Erythroblast (primary cell): Measurements from ENCODE around the gene ZNF74.
"Not testable (repeated sequence)": the region's sequence is repeated elsewhere in the genome, so short reads cannot be mapped to it uniquely, and the experiment has no call there.

ENCODE experiments used
- DNase-seq, 2 experiments: peaks; one replicate each; lab custom pipeline; 2025; lab: John Stamatoyannopoulos, UW
- GATA1 ChIP-seq: IDR thresholded peaks from 2 replicates; pipeline ENCODE4 v1.6.1; 2011; ENCODE audit warnings: low read depth, mild to moderate bottlenecking, control low read depth, low read length, moderate library complexity
- POLR2A ChIP-seq: IDR thresholded peaks from 2 replicates; pipeline ENCODE4 v1.6.1; 2011; ENCODE audit warnings: mild to moderate bottlenecking, low read length

Gene ZNF74

DNA sequence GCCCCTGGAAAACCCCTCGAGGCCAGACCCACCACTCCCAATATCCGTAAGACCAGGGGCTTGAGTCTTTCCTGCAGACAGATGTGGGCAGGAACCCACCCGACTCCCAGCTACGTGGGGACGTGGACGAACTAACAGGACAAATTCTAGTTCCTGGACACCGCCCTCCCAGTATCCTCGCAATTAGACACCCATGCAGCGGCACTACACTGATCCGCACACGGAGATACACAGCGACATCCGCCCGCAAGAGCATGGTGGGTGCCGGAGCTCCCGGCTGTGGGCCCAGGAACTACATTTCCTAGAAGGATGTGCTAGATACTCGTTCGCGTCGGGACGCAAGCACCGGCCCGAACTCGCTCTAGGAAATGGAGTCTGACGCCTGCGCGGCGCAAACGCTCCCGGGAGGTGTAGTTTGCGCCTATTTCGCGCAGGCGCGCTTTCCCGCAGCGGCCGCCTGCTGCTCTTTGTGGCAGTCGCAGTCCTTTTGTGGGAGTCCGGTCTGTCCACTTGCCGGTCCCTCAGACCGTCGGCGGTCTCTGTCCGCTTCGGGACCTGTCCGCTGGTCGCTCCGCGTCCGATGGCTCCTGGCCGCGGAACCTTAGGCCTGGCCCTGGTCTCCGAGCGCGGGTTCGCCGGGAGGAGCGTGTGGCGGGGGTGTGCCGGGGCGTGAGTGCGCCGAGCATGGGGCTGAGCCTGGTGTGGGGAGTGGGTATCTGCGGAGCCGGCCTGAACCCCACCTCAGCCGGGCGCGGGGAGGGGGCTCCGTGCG is at the start of gene ZNF74:
Gene ZNF74, plus strand, starts transcription at position 447 of the 772 bp plus-strand sequence. CDS start 478 bp downstream, outside the sequence.
- DNase-seq = peak; percentile 84 to 86
- TF ChIP-seq GATA1 (no peak), POLR2A (peak; percentile 76)

DNA sequence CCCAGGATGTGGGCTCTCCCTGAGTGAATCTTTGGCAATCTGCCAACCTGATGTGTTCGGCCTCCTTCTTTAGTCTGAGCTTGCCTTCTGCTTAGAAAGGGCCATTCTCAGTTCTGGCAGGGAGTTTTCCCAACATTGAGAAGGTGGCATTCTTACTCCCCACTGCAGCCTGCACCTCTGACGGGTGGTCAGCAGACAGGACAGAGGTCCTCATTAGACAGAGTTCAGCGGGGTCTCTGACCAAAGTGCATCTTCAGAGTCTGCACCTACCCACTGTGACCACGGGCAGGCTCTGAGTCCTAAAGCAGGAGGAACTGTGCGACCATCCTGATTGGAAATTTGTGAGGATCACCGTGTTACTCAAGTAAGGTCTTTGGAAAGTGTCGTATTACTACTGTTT is 47.4 kb upstream of the ZNF74 start:
- DNase-seq = not testable (repeated sequence)

GRCh38 chr22:20352536-20352935 is 41.4 kb upstream of the ZNF74 start:
- not testable (repeated sequence) for DNase-seq

DNA sequence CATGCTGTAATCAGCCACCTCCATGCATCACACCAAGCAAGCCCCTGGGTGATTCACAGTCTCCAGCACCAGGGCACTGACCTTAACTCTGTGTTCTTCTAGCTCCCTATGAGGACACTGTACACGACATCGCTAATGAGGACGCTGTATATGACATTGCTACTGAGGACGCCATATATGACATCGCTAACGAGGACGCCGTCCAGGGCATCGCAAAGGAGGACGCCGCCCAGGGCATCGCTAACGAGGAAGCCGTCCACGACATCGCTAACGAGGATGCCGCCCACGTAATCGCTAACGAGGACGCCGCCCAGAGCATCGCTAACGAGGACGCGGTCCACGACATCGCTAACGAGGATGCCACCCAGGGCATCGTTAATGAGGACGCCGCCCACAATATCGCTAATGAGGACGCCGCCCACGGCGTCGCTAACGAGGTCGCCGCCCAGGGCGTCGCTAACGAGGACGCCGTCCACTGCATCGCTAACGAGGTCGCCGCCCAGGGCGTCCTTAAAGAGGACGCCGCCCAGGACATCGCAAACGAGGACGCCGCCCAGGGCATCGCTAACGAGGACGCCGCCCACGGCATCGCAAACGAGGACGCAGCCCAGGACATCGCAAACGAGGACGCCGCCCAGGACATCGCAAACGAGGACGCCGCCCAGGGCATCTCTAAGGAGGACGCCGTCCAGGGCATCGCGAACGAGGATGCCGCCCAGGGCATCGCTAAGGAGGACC is 39.5 kb upstream of the ZNF74 start:
- TF ChIP-seq POLR2A (no peak), GATA1 (no peak)
- DNase-seq = no peak

- not testable (repeated sequence) for DNase-seq
Observed at GRCh38 chr22:20355939-20356636, 37.9 kb upstream of the ZNF74 start.

- not testable (repeated sequence) for DNase-seq
Observed at GRCh38 chr22:20356906-20357305, 37.0 kb upstream of the ZNF74 start.

- not testable (repeated sequence) for DNase-seq
Observed at GRCh38 chr22:20357967-20358366, 36.0 kb upstream of the ZNF74 start.

DNA sequence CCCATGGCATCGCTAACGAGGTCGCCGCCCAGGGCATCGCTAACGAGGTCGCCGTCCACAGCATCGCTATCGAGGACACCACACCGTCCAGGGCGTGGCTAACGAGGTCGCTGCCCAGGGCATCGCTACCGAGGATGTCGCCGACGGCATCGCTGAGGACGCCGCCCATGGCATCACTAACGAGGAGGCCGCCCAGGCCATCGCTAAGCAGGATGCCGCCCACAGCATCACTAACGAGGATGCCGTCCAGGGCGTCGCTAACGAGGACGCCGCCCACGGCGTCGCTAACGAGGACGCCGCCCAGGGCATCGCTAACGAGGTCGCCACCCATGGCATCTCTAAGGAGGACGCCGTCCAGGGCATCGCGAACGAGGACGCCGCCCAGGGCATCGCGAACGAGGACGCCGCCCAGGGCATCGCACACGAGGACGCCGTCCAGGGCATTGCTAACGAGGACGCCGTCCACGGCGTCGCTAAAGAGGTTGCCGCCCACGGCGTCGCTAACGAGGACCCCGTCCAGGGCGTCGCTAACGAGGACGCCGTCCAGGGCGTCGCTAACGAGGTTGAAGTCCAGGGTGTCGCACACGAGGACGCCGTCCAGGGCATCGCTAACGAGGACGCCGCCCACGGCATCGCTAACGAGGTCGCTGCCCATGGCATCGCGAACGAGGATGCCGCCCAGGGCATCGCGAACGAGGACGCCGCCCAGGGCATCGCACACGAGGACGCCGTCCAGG is 35.3 kb upstream of the ZNF74 start:
- DNase-seq = not testable (repeated sequence)

GRCh38 chr22:20360261-20360660 is 33.7 kb upstream of the ZNF74 start:
- not testable (repeated sequence) for DNase-seq

- DNase-seq = not testable (repeated sequence)
Observed at GRCh38 chr22:20360866-20361751, 32.8 kb upstream of the ZNF74 start.

GRCh38 chr22:20361752-20362229 is 32.2 kb upstream of the ZNF74 start:
- not testable (repeated sequence) for DNase-seq

GRCh38 chr22:20362403-20362802 is 31.5 kb upstream of the ZNF74 start:
- DNase-seq = not testable (repeated sequence)

DNA sequence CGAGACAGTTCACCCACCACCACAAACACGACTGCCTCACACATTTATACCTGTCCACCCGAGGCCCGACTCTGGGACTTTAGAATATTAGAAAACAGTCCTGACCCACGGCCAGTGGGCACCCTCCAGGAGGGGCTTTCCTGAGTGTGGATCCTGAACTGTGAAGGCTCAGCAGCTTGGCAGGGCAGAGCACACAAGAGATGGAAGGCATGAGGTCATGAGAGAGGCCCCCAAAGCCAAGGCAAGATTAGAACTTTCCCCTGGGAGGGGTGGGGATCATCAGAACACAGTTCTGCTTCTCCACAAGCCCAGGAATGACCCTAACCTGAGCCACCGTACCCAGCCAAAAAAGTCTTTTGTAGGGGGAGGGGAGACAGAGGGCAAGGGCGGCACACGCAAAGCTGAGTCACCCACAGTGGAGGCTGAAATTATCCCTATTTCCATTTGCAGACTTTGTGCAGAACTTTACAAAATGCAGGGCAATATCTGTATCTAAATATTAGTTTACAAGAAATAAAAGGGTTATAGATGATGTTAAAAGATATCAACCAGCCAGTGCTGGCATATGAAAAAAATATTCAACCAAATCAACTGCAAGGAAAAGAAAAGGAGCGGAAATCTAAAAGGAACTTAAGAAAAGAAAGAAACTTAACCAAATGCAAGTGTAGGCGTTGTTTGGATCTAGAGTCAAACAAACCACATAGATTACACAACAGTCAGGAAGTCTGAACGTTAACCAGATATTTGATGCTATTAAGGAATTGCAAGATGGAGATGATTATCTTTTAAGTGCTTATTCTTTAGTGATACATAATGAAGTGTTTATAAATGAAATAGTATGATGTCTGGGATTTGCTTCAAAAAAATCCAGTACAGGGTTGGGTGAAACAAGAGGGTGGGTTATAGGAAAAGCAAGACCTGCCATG is 29.4 kb upstream of the ZNF74 start:
- DNase-seq = not testable (repeated sequence)

DNA sequence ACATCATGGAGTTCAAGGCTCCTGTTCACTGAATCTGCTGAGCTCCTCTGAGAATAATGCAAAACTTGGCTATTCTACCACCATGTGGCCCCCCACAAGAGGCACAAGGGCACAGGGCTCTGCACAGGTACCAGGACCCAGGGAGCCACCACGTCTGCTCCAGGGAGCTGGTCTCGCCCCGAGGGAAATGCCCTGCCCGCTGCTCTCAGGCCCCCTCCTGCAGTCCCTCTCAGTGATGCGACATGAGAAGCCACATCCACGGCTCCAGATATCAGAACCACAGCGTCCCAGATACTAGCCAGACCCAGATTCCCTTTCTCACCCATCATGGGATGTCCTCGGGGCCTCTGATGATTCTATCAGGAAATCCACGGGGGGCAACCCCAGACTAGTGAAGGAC is 27.1 kb upstream of the ZNF74 start:
- DNase-seq = not testable (repeated sequence)

- not testable (repeated sequence) for DNase-seq
Observed at GRCh38 chr22:20368875-20369274, 25.1 kb upstream of the ZNF74 start.

DNA sequence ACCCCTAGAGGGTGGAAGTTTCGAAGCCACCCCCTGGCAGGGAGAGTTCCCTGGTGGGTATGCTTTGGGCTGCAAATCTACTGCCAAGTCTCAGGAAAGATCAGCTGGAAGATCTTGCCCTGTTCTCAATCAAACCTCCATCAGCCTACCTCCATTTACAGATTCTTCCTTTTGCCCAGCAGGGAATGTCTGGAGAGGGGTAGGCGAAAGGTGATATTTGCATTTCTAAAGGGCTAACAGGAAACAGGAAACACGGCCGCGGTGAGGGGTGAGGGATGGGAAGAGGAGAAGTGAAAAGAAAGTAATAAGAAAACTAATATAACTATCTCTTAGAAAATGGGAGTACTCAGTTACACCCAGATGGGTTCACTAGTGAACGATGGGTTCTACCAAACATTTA is 22.3 kb upstream of the ZNF74 start:
- DNase-seq = not testable (repeated sequence)

DNA sequence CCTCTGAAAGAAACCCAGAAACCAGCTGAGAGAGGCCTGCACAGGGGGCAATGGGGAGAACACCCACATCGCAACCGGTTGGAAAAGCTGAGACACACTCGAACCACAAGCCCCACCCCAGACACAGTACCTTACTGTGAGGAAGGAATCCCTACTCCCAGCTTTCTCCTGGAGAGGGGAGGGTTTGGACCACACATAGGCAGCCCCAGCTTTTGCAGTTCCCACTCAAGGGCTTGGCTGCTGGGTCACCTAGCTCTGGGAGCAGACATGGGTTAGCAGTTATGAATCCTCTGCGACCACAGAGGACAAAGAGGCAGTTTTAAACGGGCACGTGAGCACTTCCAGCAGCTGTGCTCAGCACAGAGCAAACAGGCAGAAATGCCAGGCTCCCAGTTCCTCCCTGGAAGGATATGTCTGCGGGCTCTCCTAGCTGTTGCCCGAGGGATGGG is 21.5 kb upstream of the ZNF74 start:
- DNase-seq = not testable (repeated sequence)

- not testable (repeated sequence) for DNase-seq
Observed at GRCh38 chr22:20373195-20373706, 20.7 kb upstream of the ZNF74 start.
